Vagina (tissue), 2 donors: ENCODE measurements around the gene TSPEAR.

ENCODE experiments used
- CTCF ChIP-seq, 3 experiments: fragments of 450-650 bp in 2 of 3; fragments of 200-600 bp in 1 of 3; sonication (generic) in 1 of 3; IDR thresholded peaks; one replicate each; pipeline ENCODE4 v1.5.1; 2017 to 2019; ENCODE audit warnings: antibody characterized with exemption in 3 of 3, mild to moderate bottlenecking in 2 of 3, moderate library complexity in 2 of 3
- POLR2A ChIP-seq, 2 donors: fragments of 450-650 bp; IDR thresholded peaks; one replicate each; pipeline ENCODE4 v1.6.1; 2017; ENCODE audit warnings: antibody characterized with exemption in 2 of 2, mild to moderate bottlenecking in 2 of 2, moderate library complexity in 2 of 2
- POLR2AphosphoS5 ChIP-seq, 2 donors: sonication (generic); formaldehyde crosslinking; IDR thresholded peaks; one replicate each; pipeline ENCODE4 v1.9.0; 2017; ENCODE audit warnings: antibody characterized with exemption in 2 of 2, mild to moderate bottlenecking in 2 of 2, low read depth in 1 of 2; ENCODE audit not compliant: insufficient read depth in 1 of 2

DNA sequence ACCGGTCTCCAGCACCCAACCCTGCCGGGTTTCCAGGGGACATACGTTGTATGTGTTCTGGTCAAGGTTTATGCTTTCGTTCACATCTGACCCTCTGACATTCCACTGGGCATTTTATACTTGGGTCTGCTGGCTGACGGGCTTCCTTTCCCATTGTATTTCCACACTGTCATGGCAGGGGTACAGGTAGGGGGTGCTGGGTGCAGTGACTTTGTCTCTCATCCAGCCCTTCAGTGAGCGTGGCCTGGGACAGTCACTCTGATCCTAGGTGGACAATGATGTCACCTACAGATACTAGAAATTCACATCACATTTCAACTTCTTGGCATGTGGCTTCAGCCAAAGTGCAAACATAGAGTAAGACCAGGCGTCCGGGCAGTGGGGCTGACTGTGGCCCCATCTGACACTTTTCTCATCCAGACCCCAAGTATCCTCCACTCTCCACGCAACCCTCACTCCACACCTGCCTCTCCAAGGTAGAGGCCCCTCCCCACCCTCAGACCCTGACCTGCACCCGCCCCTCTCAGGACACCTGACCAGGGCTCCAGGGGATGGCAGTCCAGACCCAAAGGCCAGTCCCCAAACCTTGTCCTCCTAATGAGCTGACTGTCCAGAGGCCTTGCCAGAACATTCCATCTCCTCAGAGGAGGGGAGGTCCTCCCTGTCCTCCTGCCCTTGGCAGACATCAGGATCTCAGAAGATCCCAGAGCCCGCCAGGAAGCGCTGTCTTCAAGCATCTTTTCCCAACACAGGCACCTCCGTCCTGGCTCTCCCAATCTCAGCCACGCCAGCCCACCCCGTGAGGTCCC, 75.0 kb downstream of the TSPEAR start:
- TF ChIP-seq CTCF (IDR thresholded peaks at IDR 0.05) (no peak), POLR2A (IDR thresholded peaks at IDR 0.05) (no peak), POLR2AphosphoS5 (IDR thresholded peaks at IDR 0.05; ENCODE audit: insufficient read depth in 1 of 2, low read depth in 1 of 2) (no peak)
